ENCODE results near the gene PLA2G2C.
A peak's percentile ranks its signal among the peaks of the same experiment; 100 is the strongest.
"Not testable (repeated sequence)": the region's sequence is repeated elsewhere in the genome, so short reads cannot be mapped to it uniquely, and the experiment has no call there.

PLA2G2C gene, protein sequence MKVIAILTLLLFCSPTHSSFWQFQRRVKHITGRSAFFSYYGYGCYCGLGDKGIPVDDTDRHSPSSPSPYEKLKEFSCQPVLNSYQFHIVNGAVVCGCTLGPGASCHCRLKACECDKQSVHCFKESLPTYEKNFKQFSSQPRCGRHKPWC

DNA sequence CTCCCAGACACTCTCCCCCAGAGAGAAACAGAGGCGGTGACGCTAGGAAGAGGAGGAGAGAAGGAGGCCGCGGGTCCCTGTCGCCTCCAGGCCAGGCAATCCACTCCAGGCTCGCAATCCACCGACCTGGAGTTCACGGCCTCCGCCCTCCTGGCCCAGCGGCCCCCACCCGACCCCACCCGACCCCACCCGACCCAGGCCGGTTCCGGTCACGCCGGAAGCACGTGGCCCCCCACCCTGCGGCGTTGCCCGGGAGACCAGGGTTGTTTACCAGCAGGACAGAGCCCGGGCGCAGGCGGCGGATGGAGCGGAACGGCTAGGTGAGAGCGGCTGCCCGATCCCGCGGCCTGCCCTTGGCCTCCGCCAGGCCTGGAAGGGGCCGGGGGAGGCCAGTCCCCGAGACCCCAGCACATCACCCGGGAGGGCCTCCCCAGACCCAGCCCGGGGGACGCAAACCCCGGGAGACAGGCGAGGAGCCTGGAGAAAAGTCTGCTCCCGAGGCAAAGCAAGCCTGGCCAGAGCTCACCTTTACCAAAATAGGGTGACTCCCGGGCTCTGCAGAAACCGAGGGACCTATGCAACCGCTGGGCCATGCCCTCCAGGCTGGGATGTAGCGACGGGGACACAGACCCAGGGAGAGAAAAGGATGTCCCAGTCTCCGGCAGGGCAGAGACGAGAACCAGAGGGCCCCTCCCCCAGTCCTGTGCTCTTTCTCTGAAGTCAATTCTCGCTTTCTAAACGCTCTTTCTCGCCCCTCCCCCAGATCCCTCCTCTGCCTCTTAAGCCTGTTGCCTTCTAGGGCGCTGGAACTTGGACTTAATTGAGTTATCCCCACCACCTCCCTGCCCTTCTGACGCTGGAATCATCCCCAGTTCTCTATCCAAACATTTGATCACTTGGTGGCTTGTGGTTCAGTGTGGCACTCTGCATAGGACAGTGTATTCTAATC is at the start of gene PLA2G2C, which contains the start of gene UBXN10:
Gene PLA2G2C, minus strand, starts transcription at position 685 of the 949 bp plus-strand sequence. CDS start 9,155 bp downstream, outside the sequence.
Gene UBXN10, plus strand, starts transcription at position 263 of the 949 bp plus-strand sequence. CDS start 4,466 bp downstream, outside the sequence.
- DNase-seq = peak; percentile 37

DNA sequence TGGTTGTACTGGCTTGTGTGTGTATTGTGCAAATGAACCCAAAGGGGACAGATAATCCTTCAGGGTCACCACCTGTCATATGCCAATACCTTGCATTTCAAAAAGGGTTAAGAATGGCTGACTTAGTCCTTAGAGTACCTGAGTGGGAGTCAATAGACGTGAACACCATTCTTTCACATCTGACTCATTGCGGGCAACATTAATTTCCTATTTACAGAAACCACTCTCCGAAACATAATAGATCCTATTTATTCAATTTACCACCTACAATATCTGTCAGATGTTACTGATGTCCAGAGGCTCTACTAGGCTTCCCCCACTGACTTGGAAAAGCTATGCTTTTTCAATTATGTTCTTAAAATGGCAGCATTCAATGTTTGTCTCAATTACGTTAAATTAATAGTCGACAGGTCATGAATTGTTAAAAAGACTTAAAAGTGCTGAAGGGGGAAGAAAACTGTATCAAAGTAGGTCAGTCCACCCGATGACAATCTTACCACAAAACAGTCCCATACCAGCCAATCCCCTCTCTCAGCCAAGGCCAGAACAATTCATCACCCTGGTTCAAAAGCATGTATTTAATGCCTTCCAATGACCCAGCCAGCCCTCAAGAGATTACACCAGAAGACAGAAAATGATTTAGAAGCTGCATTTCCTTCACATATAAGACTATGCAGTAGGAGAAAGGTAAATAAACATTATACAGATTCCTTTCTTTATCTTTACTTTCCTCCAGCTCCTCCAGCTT is 48.6 kb upstream of the PLA2G2C start:
- DNase-seq = no peak

DNA sequence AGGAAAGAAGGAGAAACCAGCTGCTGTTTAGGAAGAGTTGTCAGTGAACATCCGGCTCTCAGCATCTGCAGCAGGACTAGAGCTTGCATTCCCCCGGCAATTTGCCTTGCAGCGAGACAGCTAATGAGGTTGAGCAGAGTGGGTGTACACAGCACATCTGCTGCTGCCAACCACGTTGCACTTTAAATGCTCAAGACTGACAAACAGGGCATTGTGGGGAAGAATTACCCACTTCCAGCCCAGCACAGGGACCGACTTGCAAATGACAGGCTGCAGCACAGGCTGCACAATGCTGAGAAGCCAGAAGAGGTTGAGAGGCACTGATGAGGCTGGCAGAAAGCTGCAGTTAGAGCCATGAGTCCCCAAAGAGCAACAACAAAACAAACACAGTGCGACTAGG is 47.5 kb upstream of the PLA2G2C start:
- DNase-seq = no peak

DNA sequence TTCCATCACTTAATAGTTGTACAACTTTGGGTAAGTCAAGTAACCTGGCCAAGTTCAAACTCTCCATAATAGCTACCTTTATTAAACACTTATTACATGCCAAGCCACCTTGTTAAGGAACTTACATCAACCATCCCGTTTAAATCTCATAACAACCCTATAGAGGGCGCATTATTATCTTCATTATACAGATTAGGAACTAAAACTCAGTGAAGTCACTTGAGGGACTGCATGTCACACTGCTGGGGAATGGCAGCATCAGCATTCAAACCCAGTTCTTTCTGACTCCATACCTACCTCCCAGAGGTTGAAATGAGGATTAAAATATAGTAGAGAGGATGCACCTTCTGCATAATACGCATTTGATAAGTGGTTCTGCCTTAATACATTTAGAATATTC is 47.1 kb upstream of the PLA2G2C start:
- DNase-seq = peak; percentile 52

DNA sequence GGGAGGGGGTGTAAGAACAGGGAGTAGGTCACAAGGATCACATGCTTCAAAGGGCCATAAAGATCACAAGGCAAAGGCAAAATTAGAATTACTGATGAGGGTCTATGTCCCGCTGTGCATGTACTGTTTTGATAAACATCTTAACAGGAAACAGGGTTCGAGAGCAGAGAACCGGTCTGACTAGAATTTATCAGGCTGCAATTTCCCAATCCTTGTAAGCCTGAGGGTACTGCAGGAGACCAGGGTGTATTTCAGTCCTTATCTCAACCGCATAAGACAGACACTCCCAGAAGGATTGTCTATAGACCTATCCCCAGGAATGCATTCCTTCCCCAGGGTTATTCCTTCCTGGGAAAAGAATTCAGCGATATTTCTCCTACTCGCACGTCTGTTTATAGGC is 46.2 kb upstream of the PLA2G2C start:
- not testable (repeated sequence) for DNase-seq

DNA sequence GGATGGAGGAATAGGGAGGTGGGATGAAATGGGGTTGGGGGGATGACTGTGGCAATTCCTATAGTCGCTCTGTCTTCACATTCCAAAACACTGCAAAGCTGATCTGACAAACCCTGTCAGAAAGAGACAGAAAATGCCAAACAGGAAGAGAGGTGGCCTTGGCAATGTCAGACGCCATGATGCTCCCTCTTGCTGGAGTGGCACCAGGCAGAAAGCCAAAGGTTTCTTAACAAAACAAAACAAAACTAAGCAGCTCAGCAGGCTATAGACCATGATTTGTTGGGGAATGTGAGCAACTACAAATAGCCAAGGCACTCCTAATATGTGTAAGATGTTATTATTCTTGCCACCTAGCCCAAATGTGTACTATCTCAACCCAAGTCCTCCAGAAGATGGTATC is 42.9 kb upstream of the PLA2G2C start:
- DNase-seq = no peak

DNA sequence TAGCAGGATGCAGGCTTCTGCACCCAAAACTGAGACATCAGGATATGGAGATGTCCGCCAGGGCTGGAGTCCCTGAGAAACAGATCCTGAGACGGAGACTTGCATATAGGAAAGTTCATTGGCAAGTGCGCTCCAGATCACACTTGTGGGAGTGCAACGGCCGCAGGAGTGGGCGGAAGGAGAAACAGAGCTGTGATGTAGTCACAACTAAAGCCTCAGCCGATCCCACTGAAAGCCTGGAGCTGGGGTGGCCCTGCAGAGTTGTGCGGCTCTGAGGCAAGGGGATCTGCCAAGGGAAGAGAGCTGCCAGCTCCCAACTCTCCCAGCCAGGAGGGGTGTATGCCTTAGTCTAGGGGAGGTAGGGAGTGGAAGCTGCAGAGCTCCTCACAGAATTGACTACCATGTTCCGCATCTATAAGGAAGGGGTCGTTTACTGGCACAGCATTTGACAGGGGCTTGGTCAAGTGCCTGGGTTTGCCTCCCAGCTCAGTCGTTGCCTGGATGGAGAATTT is 42.1 kb upstream of the PLA2G2C start:
- no peak for DNase-seq

DNA sequence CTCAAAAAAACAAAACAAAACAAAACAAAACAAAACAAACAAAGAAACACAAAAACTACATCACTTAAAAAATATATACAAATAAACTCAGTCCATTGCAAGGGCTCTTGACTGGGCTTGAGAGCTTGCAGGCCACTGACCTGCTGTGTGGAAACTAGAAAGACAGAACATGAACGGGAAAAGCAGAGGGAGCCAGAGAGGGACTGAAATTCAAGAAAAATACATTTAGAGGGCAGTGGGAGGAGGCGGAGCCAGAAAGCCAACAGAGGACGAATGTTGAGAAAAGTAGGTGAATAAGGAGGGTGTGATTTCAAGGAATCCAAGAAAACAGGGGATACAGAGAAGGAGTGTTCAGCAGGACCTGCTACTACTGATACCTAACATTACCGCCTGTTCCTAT is 41.4 kb upstream of the PLA2G2C start:
- DNase-seq = no peak

DNA sequence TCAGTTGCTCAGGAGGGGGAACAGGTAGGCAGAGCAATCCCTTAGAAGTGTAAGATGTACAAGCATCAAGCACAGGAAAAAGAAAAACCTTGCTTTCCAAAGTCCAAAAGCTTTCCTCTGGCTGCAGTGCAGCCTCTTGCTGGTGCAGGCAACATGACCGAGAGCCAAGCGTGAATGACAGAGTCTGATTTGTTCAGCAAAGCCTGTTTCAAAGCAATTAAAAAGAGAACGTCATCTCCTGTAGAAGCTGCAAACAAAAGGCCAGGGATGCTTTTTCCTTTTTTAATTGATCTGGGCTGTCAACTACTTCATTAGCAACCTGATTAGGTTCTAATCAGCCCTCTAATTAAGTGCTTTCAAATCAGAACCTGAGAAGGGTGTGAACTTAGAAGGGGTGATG is 38.2 kb upstream of the PLA2G2C start:
- DNase-seq = no peak

DNA sequence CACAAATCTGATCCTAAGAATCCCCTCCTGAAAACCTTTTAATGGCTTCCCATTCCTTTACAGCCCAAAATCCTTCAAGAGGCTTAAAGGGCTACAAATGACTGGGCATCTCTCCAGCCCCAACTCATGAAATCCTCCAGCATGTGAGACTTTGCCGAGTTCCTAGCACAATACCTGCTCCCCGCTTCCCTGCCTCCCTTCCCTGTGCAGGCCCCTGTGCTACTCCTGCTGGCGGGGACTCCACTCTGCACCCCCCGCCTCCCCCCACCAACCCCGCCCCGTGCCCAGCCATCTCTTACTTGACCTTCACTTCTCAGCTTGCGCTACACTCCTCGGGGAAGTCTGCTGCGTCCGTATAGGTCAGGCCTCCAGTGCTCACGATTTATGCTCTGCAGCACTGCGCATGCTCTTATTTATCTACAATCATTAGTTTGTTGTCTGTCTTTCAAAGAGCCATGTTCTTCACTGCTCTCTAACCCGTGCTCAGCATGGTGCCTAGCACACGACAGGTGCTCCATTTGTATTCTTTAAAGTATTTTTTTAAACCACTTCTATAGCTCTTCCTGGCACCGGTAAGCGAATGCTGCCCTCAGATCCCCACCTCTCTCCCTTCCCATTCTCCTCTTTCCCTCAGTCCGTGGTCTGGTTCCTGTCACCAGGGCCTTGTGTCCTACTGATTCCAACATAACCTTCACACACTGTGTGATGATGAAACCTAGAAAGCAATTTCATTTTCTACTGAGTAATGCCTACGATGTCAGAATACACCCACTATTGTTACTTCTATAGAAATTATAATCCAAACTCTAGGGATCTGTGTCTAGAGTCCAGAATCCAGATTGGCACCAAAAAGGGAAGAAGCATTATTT is 37.5 kb upstream of the PLA2G2C start:
- DNase-seq = no peak

DNA sequence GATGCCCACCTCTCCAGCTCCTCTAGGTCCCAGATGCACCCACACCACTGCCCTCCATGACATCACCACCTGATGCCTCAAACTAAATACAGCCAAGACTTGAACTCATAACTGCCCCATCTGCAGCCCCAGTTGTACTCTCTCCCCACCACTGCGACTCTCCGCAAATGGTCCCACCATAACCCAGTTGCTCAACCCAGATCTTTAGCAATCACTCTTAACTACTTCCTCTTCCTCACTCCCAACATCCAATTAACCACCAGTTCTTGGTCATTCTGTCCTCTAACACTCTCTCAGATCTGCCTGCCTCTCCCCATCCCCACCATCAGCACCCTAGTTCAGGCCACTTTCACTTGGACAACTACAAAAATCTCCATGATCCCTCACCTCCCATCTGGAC is 36.8 kb upstream of the PLA2G2C start:
- DNase-seq = no peak

DNA sequence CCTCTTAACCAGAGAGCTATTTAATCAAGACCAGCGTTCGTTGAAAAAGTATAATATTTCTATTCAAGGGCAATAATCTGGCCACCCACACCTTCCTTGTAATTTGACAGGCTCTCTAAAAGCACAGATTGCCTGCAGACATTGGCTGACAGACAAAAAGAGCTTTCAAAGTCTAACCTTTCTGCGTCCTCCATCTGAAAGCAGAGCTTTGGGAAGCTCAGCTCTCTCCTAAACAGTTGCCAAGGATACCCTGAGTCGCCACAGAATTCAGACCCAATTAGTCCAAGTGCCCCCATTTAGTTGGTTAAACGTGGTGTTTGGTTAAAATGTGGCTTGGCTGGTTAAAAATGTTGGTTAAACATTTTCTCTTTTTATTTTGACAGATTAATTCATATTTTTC is 33.7 kb upstream of the PLA2G2C start:
- DNase-seq = no peak

DNA sequence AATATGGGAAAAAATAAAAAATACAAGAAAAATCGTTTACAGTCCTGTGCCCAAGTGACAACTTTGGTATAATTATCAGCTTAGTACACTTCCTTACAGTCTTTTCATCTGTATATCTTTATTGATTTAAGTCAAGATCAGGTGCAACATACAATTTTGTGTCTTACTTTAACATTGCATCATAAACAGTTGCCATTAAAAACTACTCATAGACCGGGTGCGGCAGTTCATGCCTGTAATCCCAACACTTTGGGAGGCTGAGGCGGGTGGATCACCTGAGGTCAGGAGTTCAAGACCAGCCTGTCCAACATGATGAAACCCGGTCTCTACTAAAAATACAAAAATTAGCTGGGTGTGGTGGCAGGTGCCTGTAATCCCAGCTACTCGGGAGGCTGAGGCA is 32.7 kb upstream of the PLA2G2C start:
- DNase-seq = not testable (repeated sequence)

DNA sequence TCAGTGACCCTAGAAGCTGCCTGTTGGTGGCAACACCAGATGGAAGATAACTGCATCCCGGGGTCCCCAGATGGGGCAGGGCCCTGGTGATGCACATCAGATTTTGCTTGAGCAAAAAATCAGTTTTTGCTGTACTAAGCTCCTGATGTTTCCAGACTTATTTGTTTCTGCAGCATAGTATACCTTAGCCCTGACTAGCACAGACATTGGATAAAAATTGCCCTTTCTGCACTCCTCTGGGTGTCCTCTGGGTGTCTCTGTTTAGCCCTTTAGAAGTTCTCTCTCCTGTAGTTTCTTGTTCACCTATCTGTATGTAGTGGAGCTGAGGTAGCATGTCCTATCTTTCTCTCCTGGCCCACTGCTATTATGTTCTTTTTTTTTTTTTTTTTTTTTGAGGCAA is 30.3 kb upstream of the PLA2G2C start:
- peak; percentile 53 for DNase-seq

DNA sequence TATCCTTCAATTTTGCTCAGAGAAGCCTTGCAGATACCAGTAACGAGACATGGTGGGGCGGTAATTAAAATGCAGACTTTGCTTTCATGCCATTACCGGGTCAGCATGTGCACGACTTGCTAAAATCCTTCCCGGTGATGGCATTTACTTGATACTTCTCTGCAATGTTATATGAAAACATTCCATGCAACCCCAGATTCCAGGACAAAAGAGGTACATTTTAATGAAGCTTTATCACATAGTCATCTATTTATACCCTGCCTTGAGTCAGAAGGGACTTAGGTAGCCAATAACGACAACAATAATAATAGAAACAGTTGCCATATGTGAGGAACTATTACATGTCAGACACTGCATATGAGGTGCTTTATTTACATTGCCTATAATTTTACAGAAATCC is 29.4 kb upstream of the PLA2G2C start:
- no peak for DNase-seq

DNA sequence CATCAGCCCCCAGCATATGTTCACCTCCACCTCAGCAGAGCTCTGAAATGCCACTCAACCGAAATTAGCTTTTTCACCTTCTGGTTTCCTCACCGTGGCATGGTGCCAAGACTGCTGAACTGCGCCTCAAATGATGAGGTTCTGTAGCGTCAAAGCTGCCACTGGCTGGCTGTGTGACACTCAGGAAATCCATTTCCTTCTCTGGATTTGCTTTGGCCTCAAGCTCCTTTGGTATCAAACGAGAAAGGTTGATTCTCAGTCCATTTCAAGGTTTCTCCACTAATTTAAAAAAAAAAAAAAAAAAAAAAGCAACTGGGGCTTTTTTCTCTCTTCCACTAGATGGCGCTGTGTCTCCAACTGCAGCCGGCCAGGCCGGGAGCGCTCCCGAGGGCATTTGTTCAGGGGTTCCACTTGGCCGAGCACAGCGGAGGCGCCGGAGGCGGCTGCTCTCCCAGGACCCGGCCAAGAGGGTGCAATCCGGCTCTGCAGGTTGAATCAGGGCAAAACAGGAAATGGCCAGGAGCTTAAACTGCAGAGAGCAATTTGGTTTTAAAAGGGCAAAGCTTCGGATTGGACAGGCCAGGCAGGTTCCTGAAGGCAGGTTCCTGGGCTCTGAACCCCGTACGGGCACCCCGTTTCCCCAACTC is 26.5 kb upstream of the PLA2G2C start:
- peak; percentile 86 for DNase-seq

DNA sequence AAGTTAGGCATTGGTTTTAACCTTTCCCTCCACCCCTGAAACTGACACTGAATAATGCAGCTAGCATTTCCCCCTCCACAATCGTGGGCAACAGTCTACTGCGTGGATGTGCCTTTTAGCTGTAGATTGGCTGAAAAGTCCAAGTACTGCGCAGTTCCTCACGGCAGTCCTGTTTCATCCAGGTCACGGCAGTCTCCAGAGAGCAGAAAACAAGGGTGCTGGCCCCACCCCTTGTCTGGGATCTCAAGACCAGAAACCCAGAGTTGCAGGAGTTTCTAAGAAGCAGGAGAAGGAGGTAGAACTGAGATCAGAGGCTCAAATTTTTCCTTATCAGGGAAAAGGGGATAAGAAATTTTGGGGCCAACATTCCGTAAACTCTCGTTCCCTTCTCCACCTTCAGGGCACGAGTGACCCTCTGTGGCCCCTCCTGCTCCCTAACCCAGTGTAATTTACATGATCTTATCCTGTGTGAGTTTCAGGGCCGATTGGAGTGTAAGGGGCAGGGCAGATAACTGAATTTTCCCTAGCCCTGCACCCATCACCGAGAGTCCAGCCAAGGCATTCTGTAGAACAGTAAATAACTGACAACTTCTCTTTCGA is 25.9 kb upstream of the PLA2G2C start:
- DNase-seq = no peak

DNA sequence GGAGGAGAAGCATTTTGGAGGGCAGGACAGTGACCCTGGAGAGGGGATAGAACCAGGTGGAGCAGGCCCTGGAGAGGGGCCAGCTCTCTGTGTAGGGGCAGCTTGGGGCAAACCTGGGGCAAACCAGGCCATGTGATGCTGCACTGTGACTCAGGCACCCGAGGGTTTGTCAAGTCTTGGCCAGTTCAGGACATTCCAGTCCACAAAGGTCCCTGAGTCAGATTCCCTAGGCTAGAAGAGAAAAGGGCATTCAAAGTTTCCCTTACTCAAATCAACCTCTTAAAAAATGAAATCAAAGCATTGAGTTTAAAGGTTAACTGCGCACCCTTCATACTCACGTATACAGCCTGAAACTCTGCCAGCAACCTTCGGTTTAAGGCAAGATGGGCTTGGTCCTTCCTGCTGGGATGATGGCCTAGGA is 25.2 kb upstream of the PLA2G2C start:
- no peak for DNase-seq

DNA sequence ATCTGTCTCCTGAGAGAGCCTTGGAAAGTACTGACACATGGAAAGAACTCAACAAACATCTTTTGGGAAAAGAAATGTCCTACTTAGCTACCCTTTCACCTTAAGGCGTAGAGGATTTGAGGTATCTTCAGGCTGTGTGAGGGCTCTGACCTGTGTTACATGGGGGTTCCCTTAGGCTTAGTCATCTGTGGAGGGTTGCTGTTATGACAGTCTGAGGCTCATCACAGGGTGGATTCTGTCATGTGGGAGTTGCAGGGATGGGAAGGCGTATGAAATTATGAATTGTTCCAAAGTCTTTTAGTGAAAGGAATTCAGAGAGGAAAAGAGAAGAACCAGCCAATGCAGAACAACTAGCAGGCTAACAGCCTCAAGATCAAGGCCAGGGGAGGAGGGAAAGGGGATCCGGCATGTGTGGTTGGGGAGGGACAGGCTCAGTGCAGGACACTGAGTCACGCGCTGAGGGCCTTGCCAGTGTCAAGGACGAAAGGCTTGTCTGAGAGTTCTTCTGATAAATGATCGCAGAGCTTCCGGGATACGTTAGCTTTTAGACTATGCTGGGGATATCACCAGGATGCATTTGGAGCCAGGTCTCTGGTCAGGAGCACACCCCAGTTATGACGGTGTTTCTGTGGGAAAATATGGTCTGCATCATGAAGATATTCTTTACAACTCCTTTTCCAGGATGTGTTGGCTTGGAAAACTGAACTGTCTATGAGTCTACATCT is 24.6 kb upstream of the PLA2G2C start:
- DNase-seq = no peak

DNA sequence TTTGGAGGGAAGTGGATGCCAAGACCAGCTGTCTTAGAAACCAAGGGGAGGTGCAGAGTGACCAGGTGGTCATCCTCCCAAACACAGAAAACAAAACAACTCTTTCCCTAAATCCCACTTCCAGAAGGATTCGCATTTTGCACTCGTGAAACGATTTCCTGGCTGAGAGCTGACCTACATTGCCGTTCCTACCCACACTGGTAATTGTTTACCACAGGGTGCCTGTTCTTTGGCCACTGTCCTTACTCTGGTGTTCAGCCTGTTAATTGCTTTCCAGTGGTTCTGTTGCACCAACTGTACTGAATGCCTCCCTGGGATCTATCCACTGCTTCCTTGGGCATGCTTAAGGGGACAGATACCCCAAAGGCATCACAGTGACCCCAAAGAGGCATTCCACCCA is 23.2 kb upstream of the PLA2G2C start:
- no peak for DNase-seq

DNA sequence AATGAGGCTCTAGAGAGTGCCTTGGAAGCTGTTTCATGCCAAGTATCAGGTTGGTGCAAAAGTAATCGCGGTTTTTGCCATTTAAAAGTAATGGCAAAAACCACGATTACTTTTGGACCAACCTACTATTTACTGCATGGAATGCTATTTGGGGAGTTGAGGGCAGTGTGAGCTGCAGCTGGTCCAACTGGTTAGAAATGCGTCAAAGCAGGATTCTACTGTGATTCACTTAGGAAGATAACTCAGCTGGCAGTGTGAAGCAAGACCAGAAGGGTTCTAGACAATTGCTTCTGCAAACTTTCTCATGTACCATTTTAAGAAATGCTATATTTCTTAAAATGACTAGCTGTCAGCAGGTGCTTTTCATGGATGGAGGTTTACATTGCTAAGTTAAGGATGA is 21.2 kb upstream of the PLA2G2C start:
- no peak for DNase-seq
